DOHH2 (cell line): ENCODE measurements around the gene MTMR2.

ENCODE experiments used
- EZH2phosphoT487 ChIP-seq: fragments of 200-600 bp; sonication (generic); IDR thresholded peaks from 2 replicates; pipeline ENCODE4 v1.6.1; 2017; ENCODE audit warnings: borderline replicate concordance, mild to moderate bottlenecking, antibody characterized with exemption, low read length, moderate library complexity, mixed read lengths
- TF ChIP-seq, protein P1 (sequence below): fragments of 200-600 bp; sonication (generic); IDR thresholded peaks from one replicate; pipeline ENCODE4 v1.5.1; 2014; ENCODE audit warnings: antibody characterized with exemption, mild to moderate bottlenecking, low read depth, low read length; ENCODE audit not compliant: poor library complexity, severe bottlenecking

DNA sequence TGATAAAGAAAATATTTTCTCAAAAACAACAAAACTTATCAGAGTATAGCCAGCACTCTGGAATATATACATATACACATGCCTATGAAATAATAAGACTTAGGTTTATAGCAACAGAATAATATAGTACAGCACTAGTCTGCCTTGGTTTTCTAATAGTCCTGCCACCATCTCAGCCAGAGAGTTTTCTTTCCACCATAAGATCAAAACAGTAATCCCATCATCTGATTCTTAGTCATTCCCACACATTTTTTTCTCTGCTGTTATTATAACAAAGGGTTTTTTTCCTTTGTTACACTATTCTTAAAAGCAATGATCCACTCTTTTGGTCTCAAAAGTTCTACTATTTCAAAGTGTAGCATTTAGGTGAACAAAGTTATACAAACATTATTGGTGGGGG is 15.1 kb downstream of the MTMR2 start:
- TF ChIP-seq, protein P1, sequence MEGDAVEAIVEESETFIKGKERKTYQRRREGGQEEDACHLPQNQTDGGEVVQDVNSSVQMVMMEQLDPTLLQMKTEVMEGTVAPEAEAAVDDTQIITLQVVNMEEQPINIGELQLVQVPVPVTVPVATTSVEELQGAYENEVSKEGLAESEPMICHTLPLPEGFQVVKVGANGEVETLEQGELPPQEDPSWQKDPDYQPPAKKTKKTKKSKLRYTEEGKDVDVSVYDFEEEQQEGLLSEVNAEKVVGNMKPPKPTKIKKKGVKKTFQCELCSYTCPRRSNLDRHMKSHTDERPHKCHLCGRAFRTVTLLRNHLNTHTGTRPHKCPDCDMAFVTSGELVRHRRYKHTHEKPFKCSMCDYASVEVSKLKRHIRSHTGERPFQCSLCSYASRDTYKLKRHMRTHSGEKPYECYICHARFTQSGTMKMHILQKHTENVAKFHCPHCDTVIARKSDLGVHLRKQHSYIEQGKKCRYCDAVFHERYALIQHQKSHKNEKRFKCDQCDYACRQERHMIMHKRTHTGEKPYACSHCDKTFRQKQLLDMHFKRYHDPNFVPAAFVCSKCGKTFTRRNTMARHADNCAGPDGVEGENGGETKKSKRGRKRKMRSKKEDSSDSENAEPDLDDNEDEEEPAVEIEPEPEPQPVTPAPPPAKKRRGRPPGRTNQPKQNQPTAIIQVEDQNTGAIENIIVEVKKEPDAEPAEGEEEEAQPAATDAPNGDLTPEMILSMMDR, result no peak
- no peak for TF ChIP-seq EZH2phosphoT487
